IMR-90 (cell line): Measurements from ENCODE around the gene ITPKC. TPM values are rescaled to one million over a fixed set of nuclear protein-coding genes. Genes with fewer than 3 reads are reported as not detected.

ENCODE experiments used
- ATAC-seq: fragments of 200-7000 bp; cut with Tn5 transposase; 2 replicates; pipeline ENCODE4 v1.9.1; 2020; ENCODE audit warnings: low read depth, mild to moderate bottlenecking, moderate library complexity
- BruUV-seq: library from RNA; stranded (reverse); fragments of 400-500 nt; replicated peaks from 2 replicates; lab custom pipeline; 2021; lab: Mats Ljungman, UMichigan
- CTCF ChIA-PET: fragments of 300-600 bp; formaldehyde crosslinking; extraction: SDS; loops from one replicate; lab custom pipeline; 2021; ENCODE audit warnings: antibody characterized with exemption; lab: Yijun Ruan, JAX
- POLR2A ChIA-PET: fragments of 300-600 bp; sonication (Branson Sonifier 250); formaldehyde crosslinking; loops from one replicate; lab custom pipeline; 2022; ENCODE audit warnings: antibody characterized with exemption; ENCODE audit not compliant: unreplicated experiment; lab: Charles Lee
- DNase-seq: peaks from one replicate; pipeline ENCODE4 v3.0.0; 2013
- H2AFZ ChIP-seq: replicated peaks from 2 replicates; pipeline ENCODE3; 2013; ENCODE audit warnings: low read length, mild to moderate bottlenecking; ENCODE audit not compliant: poor library complexity
- H2AK5ac ChIP-seq: 2 replicates; pipeline ENCODE4 v1.6.1; 2013; ENCODE audit warnings: low read depth, low read length, inconsistent platforms
- H2AK9ac ChIP-seq: replicated peaks from 2 replicates; pipeline ENCODE3; 2013; ENCODE audit warnings: mild to moderate bottlenecking, low read depth, low read length, moderate library complexity; ENCODE audit not compliant: poor library complexity
- H2BK120ac ChIP-seq: 2 replicates; pipeline ENCODE4 v1.6.1; 2013; ENCODE audit warnings: low read depth, low read length, inconsistent platforms
- H2BK15ac ChIP-seq: 3 replicates; pipeline ENCODE4 v1.6.1; 2013; ENCODE audit warnings: low read depth, low read length, inconsistent platforms
- H2BK20ac ChIP-seq: 2 replicates; pipeline ENCODE4 v1.6.1; 2013; ENCODE audit warnings: low read depth, mild to moderate bottlenecking, inconsistent platforms, low read length, moderate library complexity
- H2BK5ac ChIP-seq: 2 replicates; pipeline ENCODE4 v1.6.1; 2013; ENCODE audit warnings: mild to moderate bottlenecking, low read depth, low read length, inconsistent platforms; ENCODE audit not compliant: poor library complexity, severe bottlenecking
- H3K14ac ChIP-seq: replicated peaks from 2 replicates; pipeline ENCODE4 v1.6.1; 2013; ENCODE audit warnings: low read depth, low read length, inconsistent platforms
- H3K18ac ChIP-seq: 2 replicates; pipeline ENCODE4 v1.6.1; 2013; ENCODE audit warnings: low read depth, low read length, control low read depth
- H3K23ac ChIP-seq: 2 replicates; pipeline ENCODE4 v1.6.1; 2013; ENCODE audit warnings: low read depth, low read length, inconsistent platforms
- H3K27ac ChIP-seq: 2 replicates; pipeline ENCODE4 v1.5.1; 2013; ENCODE audit warnings: mild to moderate bottlenecking, control low read depth, low read length; ENCODE audit not compliant: insufficient read depth
- H3K27me3 ChIP-seq: 2 replicates; pipeline ENCODE4 v1.6.1; 2013; ENCODE audit warnings: low read length; ENCODE audit not compliant: control insufficient read depth, insufficient read depth
- H3K36me3 ChIP-seq: 2 replicates; pipeline ENCODE4 v1.6.1; 2013; ENCODE audit warnings: low read length, mixed read lengths; ENCODE audit not compliant: control insufficient read depth, insufficient read depth
- H3K4ac ChIP-seq: 2 replicates; pipeline ENCODE4 v1.6.1; 2013; ENCODE audit warnings: low read depth, low read length, inconsistent platforms
- H3K4me1 ChIP-seq: 2 replicates; pipeline ENCODE4 v1.6.1; 2013; ENCODE audit warnings: low read length, mixed read lengths; ENCODE audit not compliant: control insufficient read depth, insufficient read depth
- H3K4me2 ChIP-seq: 2 replicates; pipeline ENCODE4 v1.6.1; 2013; ENCODE audit warnings: low read depth, mild to moderate bottlenecking, control low read depth, low read length, moderate library complexity
- H3K4me3 ChIP-seq: 2 replicates; pipeline ENCODE4 v1.5.1; 2013; ENCODE audit warnings: low read depth, mild to moderate bottlenecking, control low read depth, low read length, moderate library complexity; ENCODE audit not compliant: insufficient read depth
- H3K56ac ChIP-seq: 2 replicates; pipeline ENCODE4 v1.6.1; 2013; ENCODE audit warnings: low read length, inconsistent platforms; ENCODE audit not compliant: insufficient read depth; ENCODE audit errors: extremely low read depth
- H3K79me1 ChIP-seq, 2 experiments: 2 replicates each; pipeline ENCODE4 v1.6.1; 2013; ENCODE audit warnings: low read length in 2 of 2, inconsistent platforms in 1 of 2, low read depth in 1 of 2
- H3K9ac ChIP-seq: 2 replicates; pipeline ENCODE4 v1.6.1; 2013; ENCODE audit warnings: low read depth, low read length, control low read depth
- H3K9me1 ChIP-seq: 2 replicates; pipeline ENCODE4 v1.6.1; 2013; ENCODE audit warnings: low read length, inconsistent platforms; ENCODE audit not compliant: insufficient read depth
- H3K9me3 ChIP-seq: 2 replicates; pipeline ENCODE4 v1.6.1; 2013; ENCODE audit warnings: low read length; ENCODE audit not compliant: control insufficient read depth, insufficient read depth
- H4K20me1 ChIP-seq: 2 replicates; pipeline ENCODE4 v1.6.1; 2013; ENCODE audit warnings: low read length, inconsistent platforms; ENCODE audit not compliant: insufficient read depth
- H4K5ac ChIP-seq: 2 replicates; pipeline ENCODE4 v1.6.1; 2013; ENCODE audit warnings: mild to moderate bottlenecking, low read depth, low read length, control low read depth
- H4K8ac ChIP-seq, 2 experiments: 2 replicates each; pipeline ENCODE4 v1.6.1; 2013; ENCODE audit warnings: low read depth in 2 of 2, low read length in 2 of 2, control low read depth in 1 of 2, inconsistent platforms in 1 of 2
- H4K91ac ChIP-seq: 2 replicates; pipeline ENCODE4 v1.6.1; 2013; ENCODE audit warnings: low read depth, low read length, inconsistent platforms; ENCODE audit not compliant: insufficient read depth
- BHLHE40 ChIP-seq: fragments of 150-350 bp; IDR thresholded peaks from 2 replicates; pipeline ENCODE4 v1.6.1; 2016; ENCODE audit warnings: mild to moderate bottlenecking, low read depth, low read length
- WGBS, 2 experiments: methylation state at CpG; one replicate each; pipeline versions ENCODE4 v1.1.5 to v1.1.7; 2013; ENCODE audit warnings: missing lambda C conversion rate in 2 of 2; ENCODE audit not compliant: insufficient read length in 1 of 2; ENCODE audit errors: extremely low coverage in 2 of 2; 5-methylcytosine and 5-hydroxymethylcytosine counted together
- dilution Hi-C: fragments of 300-500 bp; cut with HindIII; formaldehyde crosslinking; loops from one replicate; pipeline ENCODE4 v1.14.3; 2018; ENCODE audit warnings: low sequenced_read_pairs; ENCODE audit not compliant: unreplicated experiment
- in situ Hi-C: fragments of 300-500 bp; cut with MboI; formaldehyde crosslinking; loops from 3 replicates; pipeline ENCODE4 v1.14.3; 2019; ENCODE audit warnings: low sequenced_read_pairs, inconsistent platforms, mixed read lengths
- intact Hi-C: fragments of 100-400 bp; cut with micrococcal nuclease; formaldehyde crosslinking; loops from 2 replicates; pipeline ENCODE4 v1.10.0; 2022
- polyA plus RNA-seq, 3 experiments: library from polyadenylated mRNA; depleted of rRNA; stranded (reverse); fragments of >200 nt; gene quantifications; 2 replicates each; pipeline ENCODE4 v1.2.3, GENCODE V29; 2012; ENCODE audit warnings: low replicate concordance in 1 of 3
- total RNA-seq: library from RNA; depleted of rRNA; stranded (reverse); fragments of >200 nt; gene quantifications from 2 replicates; pipeline ENCODE4 v1.2.3, GENCODE V29; 2012

ITPKC gene
- total and polyA plus RNA-seq, 2 of the 4 experiments (the other 2 are of a cell fraction) = 7.7 to 9.4 TPM

DNA sequence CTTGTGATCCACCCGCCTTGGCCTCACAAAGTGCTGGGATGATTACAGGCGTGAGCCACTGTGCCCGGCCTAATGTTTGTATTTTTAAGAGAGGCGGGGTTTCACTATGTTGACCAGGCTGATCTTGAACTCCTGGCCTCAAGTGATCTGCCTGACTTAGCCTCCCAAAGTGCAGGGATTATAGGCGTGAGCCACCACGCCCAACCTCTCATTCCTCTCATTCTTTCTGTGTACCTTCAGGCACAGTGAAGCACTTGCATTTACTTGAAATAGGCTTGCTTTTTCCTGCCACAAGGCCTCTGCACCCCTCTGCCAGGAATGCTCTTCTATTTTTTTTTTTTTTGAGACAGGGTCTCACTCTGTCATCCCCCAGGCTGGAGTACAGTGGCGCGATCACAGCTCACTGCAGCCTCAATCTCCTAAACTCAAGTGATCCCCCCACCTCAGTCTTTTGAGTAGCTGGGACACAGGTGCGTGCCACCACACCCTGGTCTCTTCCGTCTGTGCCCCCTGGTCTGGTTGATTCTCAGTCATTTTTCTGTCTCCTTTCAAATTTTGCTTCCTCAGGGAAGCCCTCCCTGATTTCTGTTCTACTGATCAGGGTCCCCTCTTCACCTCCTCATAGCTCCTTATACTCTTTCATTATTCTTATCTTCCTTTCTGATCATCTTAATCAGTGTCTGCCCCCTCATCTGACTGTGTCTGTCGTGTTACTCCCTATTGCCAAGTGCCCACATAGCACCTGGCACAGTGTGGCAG lies 18.3 kb downstream of the ITPKC start:
- H4K20me1 ChIP-seq = no peaks in the 10 kb centered on the region
- no peak overlapping the region for H4K8ac ChIP-seq
- ATAC-seq (no peak), DNase-seq (no peak)
- no peak overlapping the region for H2AK5ac ChIP-seq
- H3K18ac ChIP-seq = no peak overlapping the region
- intact Hi-C loops (no loop called here), in situ Hi-C loops (no loop called here), dilution Hi-C loops (no loop called here)
- no peak overlapping the region for H3K56ac ChIP-seq
- no peak overlapping the region for H3K27ac ChIP-seq
- 94% methylated on average over 6 of the region's 11 CpGs; no CpG with 5 or more reads in 1 of the 2 experiments for WGBS, 2 experiments
- no peak overlapping the region for H3K4ac ChIP-seq
- no peak overlapping the region for H3K23ac ChIP-seq
- CTCF ChIA-PET = no interaction called here
- no peak for TF ChIP-seq BHLHE40
- H3K9me1 ChIP-seq = no peaks in the 10 kb centered on the region
- no peak overlapping the region for H3K9ac ChIP-seq
- no peak overlapping the region for H3K4me3 ChIP-seq
- BruUV-seq = no TSS peak
- no peaks in the 10 kb centered on the region for H3K27me3 ChIP-seq
- H4K91ac ChIP-seq = no peak overlapping the region
- peaks cover 66% of the 10 kb centered on the region for H3K36me3 ChIP-seq
- H2AK9ac ChIP-seq = no peak overlapping the region
- no peak overlapping the region for H3K14ac ChIP-seq
- POLR2A ChIA-PET = no interaction called here
- no peak overlapping the region for H2BK15ac ChIP-seq
- peaks cover 0 to 4% of the 10 kb centered on the region in 2 experiments; a peak in 1 of 4 replicates for H3K79me1 ChIP-seq
- H2BK5ac ChIP-seq = no peak overlapping the region
- no peaks in the 10 kb centered on the region for H3K9me3 ChIP-seq
- no peak overlapping the region for H2AFZ ChIP-seq
- H4K5ac ChIP-seq = no peak overlapping the region
- H3K4me1 ChIP-seq = no peaks in the 10 kb centered on the region
- H2BK120ac ChIP-seq = no peak overlapping the region
- H2BK20ac ChIP-seq = no peak overlapping the region
- H3K4me2 ChIP-seq = no peak overlapping the region
